Thymus (tissue), 11 donors: ENCODE measurements around the gene TMEM250. TPM values are rescaled to one million over a fixed set of nuclear protein-coding genes. Genes with fewer than 3 reads are reported as not detected.

ENCODE experiments used
- DNase-seq, 9 donors: peaks; one replicate each; pipeline ENCODE4 v3.0.0-alpha.2; 2013; ENCODE audit warnings: low spot score in 9 of 9, low read depth in 6 of 9, missing footprints in 1 of 9
- H3K27ac ChIP-seq, 2 donors: one replicate each; pipeline ENCODE4 v1.5.1; 2013; ENCODE audit warnings: control low read depth in 1 of 2, low read depth in 1 of 2, low read length in 1 of 2, mild to moderate bottlenecking in 1 of 2, moderate library complexity in 1 of 2
- H3K27me3 ChIP-seq, 2 donors: one replicate each; pipeline ENCODE4 v1.5.1; 2013; ENCODE audit warnings: low read length in 1 of 2; ENCODE audit not compliant: control insufficient read depth in 2 of 2, insufficient read depth in 1 of 2
- H3K36me3 ChIP-seq, 2 donors: one replicate each; pipeline ENCODE4 v1.5.1; 2013; ENCODE audit warnings: low read length in 1 of 2, mild to moderate bottlenecking in 1 of 2, moderate library complexity in 1 of 2; ENCODE audit not compliant: control insufficient read depth in 2 of 2, insufficient read depth in 2 of 2
- H3K4me1 ChIP-seq, 2 donors: one replicate each; pipeline ENCODE4 v1.5.1; 2013; ENCODE audit warnings: low read length in 2 of 2; ENCODE audit not compliant: control insufficient read depth in 2 of 2, insufficient read depth in 2 of 2
- H3K4me3 ChIP-seq, 2 donors: one replicate each; pipeline ENCODE4 v1.5.1; 2013; ENCODE audit warnings: low read length in 2 of 2, control low read depth in 1 of 2, mild to moderate bottlenecking in 1 of 2
- H3K9me3 ChIP-seq, 2 donors: one replicate each; pipeline ENCODE4 v1.5.1; 2013; ENCODE audit warnings: low read length in 1 of 2, mild to moderate bottlenecking in 1 of 2; ENCODE audit not compliant: control insufficient read depth in 2 of 2, insufficient read depth in 1 of 2
- WGBS: extraction: QIAGEN DNeasy Blood & Tissue Kit; methylation state at CpG from one replicate; pipeline ENCODE4 v1.1.7; 2013; 5-methylcytosine and 5-hydroxymethylcytosine counted together
- polyA plus RNA-seq: library from polyadenylated mRNA; stranded (reverse); fragments of 200-250 nt; gene quantifications from one replicate; pipeline ENCODE4 v1.2.3, GENCODE V29; 2013
- total RNA-seq: library from RNA; stranded (reverse); fragments of 120-200 nt; gene quantifications from one replicate; pipeline ENCODE4 v1.2.4, GENCODE V29; 2013
- donor health status: healthy.

The TMEM250 gene
- total and polyA plus RNA-seq, 2 donors, result 19.2 to 22.4 TPM

- WGBS, result 86% methylated on average over 8 of the region's 8 CpGs
- H3K36me3 ChIP-seq, result no peaks in the 10 kb centered on the region
- H3K4me3 ChIP-seq, result no peak overlapping the region
- DNase-seq, result no peak
- H3K4me1 ChIP-seq, result no peaks in the 10 kb centered on the region
- H3K27me3 ChIP-seq, result peaks cover 0 to 11% of the 10 kb centered on the region in 2 donors
- peaks cover 0 to 1% of the 10 kb centered on the region in 2 donors for H3K9me3 ChIP-seq
- no peak overlapping the region for H3K27ac ChIP-seq
These were observed 41.2 kb downstream of the TMEM250 start for GRCh38 chr9:136077491-136077890.

GRCh38 chr9:136075881-136076678 lies 42.6 kb downstream of the TMEM250 start:
- peaks cover 0 to 11% of the 10 kb centered on the region in 2 donors for H3K27me3 ChIP-seq
- no peak overlapping the region for H3K27ac ChIP-seq
- no peaks in the 10 kb centered on the region for H3K36me3 ChIP-seq
- no peaks in the 10 kb centered on the region for H3K4me1 ChIP-seq
- H3K4me3 ChIP-seq, result no peak overlapping the region
- no peak for DNase-seq
- WGBS, result 31% methylated on average over 26 of the region's 26 CpGs
- H3K9me3 ChIP-seq, result no peaks in the 10 kb centered on the region

GRCh38 chr9:136075134-136075841 lies 43.4 kb downstream of the TMEM250 start:
- Histone ChIP-seq H3K4me3 (no peak overlapping the region), H3K27me3 (peaks cover 0 to 11% of the 10 kb centered on the region in 2 donors), H3K36me3 (no peaks in the 10 kb centered on the region), H3K4me1 (no peaks in the 10 kb centered on the region), H3K9me3 (no peaks in the 10 kb centered on the region), H3K27ac (no peak overlapping the region)
- DNase-seq, result no peak
- WGBS, result 83% methylated on average over 35 of the region's 35 CpGs

GRCh38 chr9:136074706-136075105 lies 44.0 kb downstream of the TMEM250 start:
- no peak for DNase-seq
- 96% methylated on average over 28 of the region's 28 CpGs for WGBS
- H3K9me3 ChIP-seq, result no peaks in the 10 kb centered on the region

More at GRCh38 chr9:136074706-136075105, 44.0 kb downstream of the TMEM250 start:
- Histone ChIP-seq H3K27me3 (peaks cover 0 to 11% of the 10 kb centered on the region in 2 donors), H3K36me3 (no peaks in the 10 kb centered on the region), H3K4me3 (no peak overlapping the region), H3K4me1 (no peaks in the 10 kb centered on the region), H3K27ac (no peak overlapping the region)

Other genes with a start within 250 kb of the TMEM250 start
- 28.5 TPM for gene CAMSAP1, start 211.3 kb downstream of the TMEM250 start, total RNA-seq
- gene CAMSAP1, start 211.3 kb downstream of the TMEM250 start, polyA plus RNA-seq, result 9.9 TPM
- 42.3 TPM for gene UBAC1, start 157.5 kb downstream of the TMEM250 start, total RNA-seq
- gene UBAC1, start 157.5 kb downstream of the TMEM250 start, polyA plus RNA-seq, result 73.6 TPM
- 1.5 TPM for gene NACC2, start 23.6 kb downstream of the TMEM250 start, total RNA-seq
- gene NACC2, start 23.6 kb downstream of the TMEM250 start, polyA plus RNA-seq, result 4.4 TPM
- 0.09 TPM for gene LHX3, start 86.3 kb upstream of the TMEM250 start, total RNA-seq
- gene LHX3, start 86.3 kb upstream of the TMEM250 start, polyA plus RNA-seq, result 0.23 TPM
- gene QSOX2, start 126.9 kb upstream of the TMEM250 start, total RNA-seq, result 3.9 TPM
- 11.5 TPM for gene QSOX2, start 126.9 kb upstream of the TMEM250 start, polyA plus RNA-seq
- gene CCDC187, start 185.2 kb upstream of the TMEM250 start, total RNA-seq, result 0.24 TPM
- gene CCDC187, start 185.2 kb upstream of the TMEM250 start, polyA plus RNA-seq, result 0.23 TPM
- 6.1 TPM for gene GPSM1, start 208.7 kb upstream of the TMEM250 start, total RNA-seq
- 13.1 TPM for gene GPSM1, start 208.7 kb upstream of the TMEM250 start, polyA plus RNA-seq
- gene DNLZ, start 244.9 kb upstream of the TMEM250 start, total RNA-seq, result 41.9 TPM
- gene DNLZ, start 244.9 kb upstream of the TMEM250 start, polyA plus RNA-seq, result 15.7 TPM